SU-DHL-6 (cell line): ENCODE measurements around the gene YIF1A.

Experiments
- CTCF ChIP-seq: fragments of 200-600 bp; sonication (generic); IDR thresholded peaks from one replicate; pipeline ENCODE4 v1.5.1; 2017; ENCODE audit warnings: antibody characterized with exemption, mild to moderate bottlenecking, low read length, moderate library complexity; ENCODE audit not compliant: insufficient read depth, poor library complexity, severe bottlenecking
- EZH2phosphoT487 ChIP-seq: fragments of 200-600 bp; sonication (generic), shearing (Covaris generic); conservative IDR thresholded peaks from 2 replicates; pipeline ENCODE4 v1.6.1; 2018; ENCODE audit warnings: mild to moderate bottlenecking, antibody characterized with exemption, low read length, moderate library complexity, mixed read lengths

- no peak for TF ChIP-seq CTCF
- TF ChIP-seq EZH2phosphoT487: no peak
Measured at GRCh38 chr11:66293777-66294625, 5.1 kb upstream of the YIF1A start.
